Myocyte (in vitro differentiated cells): ENCODE data around the gene CSNK1E. TPM values are rescaled to one million over a fixed set of nuclear protein-coding genes. Genes with fewer than 3 reads are reported as not detected.
"Not testable (repeated sequence)": the region's sequence is repeated elsewhere in the genome, so short reads cannot be mapped to it uniquely, and the experiment has no call there.

Source experiments
- DNase-seq: peaks from one replicate; pipeline ENCODE4 v3.0.0-alpha.2; 2012; ENCODE audit warnings: low read depth
- polyA plus RNA-seq: library from polyadenylated mRNA; unstranded; fragments of >200 nt; gene quantifications from one replicate; pipeline ENCODE4 v1.2.1, GENCODE V29; 2012; ENCODE audit warnings: missing spikeins
- total RNA-seq: library from RNA; depleted of rRNA; stranded (reverse); fragments of >200 nt; gene quantifications from 2 replicates; pipeline ENCODE4 v1.2.3, GENCODE V29; 2014

The CSNK1E gene
- 98.5 and 111 TPM in 2 replicates for total RNA-seq
- polyA plus RNA-seq, result 139 TPM

GRCh38 chr22:38317122-38317994 lies at the start of gene CSNK1E:
CSNK1E (minus strand) TSS chr22:38317433; CDS start chr22:38314157, 3,276 bp downstream.
- peak; percentile 74 for DNase-seq

- not testable (repeated sequence) for DNase-seq
Measured at GRCh38 chr22:38365829-38366228, 48.6 kb upstream of the CSNK1E start.

GRCh38 chr22:38365174-38365573 lies 47.9 kb upstream of the CSNK1E start:
- DNase-seq, result not testable (repeated sequence)

DNA sequence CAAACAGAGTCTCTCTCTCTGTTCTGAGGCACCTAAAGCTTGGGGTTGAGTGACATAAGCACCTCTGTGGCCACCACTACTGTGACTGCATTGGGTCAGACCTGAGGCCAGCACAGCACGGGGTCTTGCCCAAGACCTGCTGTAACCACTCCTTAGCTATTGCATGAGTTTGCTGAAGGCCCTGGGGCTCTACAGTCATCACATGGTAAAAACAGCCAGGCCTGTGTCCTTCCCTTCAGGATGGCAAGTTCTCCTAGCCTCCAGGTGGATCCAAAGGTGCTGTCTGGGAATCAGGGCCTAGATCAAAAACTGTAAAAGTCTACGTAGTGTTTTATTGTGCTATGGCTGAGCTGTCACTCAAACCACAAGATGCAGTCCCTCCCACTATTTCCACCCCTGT lies 43.3 kb upstream of the CSNK1E start:
- not testable (repeated sequence) for DNase-seq

- not testable (repeated sequence) for DNase-seq
Measured at GRCh38 chr22:38359817-38360216, 42.6 kb upstream of the CSNK1E start.

DNA sequence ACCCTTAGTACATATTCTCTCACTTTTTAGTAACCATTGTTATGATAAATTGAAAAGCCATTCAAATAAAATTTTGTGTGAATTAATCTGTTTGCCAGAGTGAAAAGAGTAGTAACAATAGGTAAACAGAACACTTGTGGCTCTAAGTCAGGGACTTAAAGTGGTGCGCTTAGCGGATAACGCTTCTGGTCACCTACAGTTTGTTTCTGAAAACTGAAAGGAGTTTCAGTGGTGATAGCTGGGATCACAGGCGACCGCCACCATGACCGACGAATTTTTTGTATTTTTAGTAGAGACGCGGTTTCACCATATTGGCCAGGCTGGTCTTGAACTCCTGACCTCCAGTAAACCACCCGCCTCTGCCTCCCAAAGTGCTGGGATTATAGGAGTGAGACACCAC lies 40.7 kb upstream of the CSNK1E start:
- DNase-seq, result not testable (repeated sequence)

- DNase-seq, result no peak
Measured at GRCh38 chr22:38355275-38355674, 38.0 kb upstream of the CSNK1E start.

DNA sequence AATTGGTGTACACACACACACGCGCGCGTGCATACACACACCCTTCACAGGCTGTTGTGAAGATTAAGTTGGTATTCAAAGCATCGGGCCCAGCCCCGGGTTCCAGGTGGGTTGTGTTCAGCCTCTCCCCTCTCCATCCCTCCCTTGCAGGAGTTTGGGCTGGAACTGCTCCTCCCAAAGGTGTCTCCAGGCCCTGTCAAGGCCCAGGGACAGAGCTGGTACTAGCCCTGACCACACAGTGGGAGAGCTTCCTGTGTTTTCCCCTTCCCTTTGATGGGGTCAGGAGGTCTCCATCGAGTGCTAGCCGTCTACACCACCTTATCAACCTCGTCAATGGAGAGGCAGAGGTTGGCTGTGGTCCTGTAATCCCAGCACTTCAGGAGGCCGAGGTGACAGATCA lies 36.5 kb upstream of the CSNK1E start:
- DNase-seq, result no peak

DNA sequence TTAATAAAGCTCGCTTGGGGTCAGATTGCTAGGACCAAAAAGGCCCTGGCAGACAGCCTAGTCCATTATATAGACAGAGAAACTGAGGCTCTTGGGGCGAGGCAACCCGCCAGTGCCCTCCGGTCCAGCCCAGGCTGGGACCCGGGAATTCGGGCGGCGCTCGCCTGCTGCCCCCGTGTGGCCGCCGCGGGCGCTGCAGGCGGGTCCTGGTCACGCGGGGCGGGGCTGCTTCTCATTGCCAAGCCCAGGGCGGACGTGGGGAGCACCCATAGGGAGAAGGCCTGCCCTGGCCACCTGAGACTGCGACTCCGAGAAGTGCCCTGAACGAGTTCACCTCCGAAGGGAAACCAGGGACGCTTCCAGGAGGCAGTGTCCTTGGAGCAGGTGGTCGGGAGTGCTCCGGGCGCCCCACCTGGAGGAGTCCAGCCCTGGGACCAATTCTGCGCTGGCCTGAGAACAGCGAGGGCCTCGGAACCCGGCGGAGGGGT lies 36.0 kb upstream of the CSNK1E start:
- DNase-seq, result peak; percentile 50

DNA sequence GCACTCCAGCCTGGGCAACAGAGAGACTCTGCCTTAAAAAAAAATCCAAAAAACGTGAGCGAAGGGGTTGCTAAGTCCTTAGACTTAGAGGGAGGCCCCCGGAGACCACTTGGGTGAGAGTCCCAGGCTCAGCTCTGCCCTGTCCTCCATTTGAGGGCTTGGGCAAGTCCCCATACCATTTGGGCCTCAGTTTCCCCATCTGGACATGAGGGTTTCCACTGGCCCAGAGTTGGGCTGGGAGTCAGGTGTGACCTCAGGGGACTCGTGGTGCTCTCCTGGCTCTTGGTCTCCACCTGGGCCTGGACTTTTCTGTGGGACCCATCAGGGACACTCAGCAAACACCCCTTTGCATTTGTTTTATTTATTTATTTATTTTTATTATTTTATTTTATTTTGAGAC lies 35.2 kb upstream of the CSNK1E start:
- DNase-seq, result no peak

DNA sequence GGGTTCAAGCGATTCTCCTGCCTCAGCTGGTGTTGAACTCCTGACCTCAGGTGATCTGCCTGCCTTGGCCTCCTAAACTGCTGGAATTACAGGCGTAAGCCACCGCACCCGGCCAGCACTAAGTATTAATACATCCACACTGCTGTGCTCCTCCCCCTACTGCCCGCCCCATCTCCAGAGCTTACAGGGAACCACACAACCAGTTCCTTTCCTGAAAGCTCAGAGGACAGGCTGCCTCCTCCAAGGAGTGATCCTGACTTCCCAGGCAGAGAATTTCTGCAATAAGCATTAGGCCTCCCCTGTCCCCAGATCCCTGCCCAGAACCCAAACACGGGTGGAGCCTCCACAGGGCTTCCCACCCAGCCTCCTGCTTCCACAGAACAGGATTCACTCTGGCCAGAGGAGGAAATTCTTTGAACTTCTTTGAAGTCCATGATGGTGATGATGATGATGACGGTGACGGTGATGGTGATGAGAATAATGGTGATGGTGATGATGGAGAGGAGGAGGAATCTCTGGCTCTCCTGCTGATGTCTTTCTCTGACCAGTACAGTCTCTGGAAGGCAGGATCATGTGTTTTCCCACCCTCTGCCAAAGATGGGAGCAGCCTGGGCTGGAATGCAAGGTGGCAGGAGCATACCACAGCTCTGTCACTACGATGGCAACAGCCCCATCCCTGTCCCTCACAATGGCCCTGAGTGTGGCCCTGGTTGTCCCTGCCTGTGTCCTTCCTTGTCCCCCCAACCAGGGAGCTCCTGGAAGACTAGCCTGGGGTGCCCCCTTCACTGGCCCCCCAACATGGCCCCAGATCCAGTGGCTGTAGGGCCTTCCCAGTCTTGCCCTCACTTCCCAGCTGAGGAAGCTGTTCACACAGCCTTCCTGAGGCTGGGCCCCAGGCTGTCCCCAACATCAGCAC lies 33.5 kb upstream of the CSNK1E start:
- no peak for DNase-seq

- no peak for DNase-seq
Measured at GRCh38 chr22:38348751-38349496, 31.7 kb upstream of the CSNK1E start.

GRCh38 chr22:38347944-38348750 lies 30.9 kb upstream of the CSNK1E start:
- DNase-seq, result peak; percentile 87

DNA sequence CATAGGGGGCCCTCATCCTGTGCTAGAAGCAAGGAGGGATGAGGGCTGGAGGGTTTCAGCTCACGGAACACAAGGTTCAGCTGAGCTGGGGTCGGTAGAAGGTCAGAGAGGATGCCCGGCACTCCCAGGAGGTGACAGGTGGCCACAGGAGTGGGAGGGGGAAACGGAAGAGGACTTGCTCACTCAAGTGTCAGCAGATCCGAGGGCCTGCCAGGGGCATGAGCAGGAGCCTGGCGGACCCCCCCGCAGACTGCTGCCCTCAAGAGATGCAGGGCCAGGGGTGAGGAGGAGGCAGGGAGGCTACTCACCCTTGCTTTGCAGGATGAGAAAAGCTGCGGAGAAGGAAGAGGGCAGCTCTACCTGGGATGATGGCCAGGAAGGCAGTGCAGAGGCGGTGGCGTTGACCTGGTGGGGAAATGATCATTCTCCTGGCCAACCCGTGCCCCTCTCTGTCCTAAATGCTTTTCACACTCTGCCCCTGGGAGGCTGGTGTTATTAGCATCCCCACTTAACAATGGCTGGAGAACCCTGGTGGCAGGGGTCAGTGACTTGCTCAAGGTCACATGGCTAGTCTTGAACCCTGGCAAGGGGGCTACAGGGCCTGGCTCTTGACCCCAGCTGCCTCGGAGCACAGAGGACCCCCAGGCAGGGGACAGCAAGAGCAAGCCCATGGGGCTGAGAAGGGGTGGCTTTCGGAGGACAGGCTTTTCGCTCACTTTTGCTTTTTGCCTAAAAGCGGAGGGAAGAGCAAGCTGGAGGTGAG lies 30.1 kb upstream of the CSNK1E start:
- DNase-seq, result peak; percentile 46

- no peak for DNase-seq
Measured at GRCh38 chr22:38346506-38346905, 29.3 kb upstream of the CSNK1E start.

DNA sequence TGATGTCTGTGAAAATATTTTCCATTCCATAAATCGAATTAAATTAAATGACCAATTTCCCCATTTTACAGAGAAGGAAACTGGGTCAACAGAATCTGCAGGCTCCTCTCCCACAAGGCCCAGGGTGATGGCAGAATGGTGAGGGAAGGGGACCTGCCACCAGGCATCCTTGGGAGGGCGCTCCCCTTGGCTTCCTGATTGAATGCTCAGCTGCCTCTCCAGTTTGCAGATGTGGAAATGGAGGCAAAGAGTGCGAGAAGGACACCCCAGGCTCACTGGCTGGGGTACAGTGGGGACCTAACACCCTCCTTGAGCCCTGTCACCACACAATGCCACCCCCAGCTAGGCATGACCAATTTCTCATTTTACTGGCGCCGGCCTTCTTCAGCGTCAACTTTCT lies 28.5 kb upstream of the CSNK1E start:
- DNase-seq, result no peak

DNA sequence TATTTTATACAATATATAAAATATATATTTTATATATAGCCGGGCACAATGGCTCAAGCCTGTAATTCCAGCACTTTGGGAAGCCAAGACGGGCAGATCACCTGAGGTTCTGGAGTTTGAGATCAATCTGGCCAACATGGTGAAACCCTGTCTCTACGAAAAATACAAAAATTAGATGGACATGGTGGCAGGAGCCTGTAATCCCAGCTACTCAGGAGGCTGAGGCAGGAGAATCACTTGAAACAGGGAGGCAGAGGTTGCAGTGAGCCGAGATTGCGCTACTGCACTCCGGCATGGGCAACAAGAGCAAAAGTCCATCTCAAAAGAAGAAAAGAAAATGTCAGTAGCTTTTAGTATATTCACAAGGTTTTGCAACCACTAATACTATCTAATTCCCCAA lies 22.7 kb upstream of the CSNK1E start:
- not testable (repeated sequence) for DNase-seq

DNA sequence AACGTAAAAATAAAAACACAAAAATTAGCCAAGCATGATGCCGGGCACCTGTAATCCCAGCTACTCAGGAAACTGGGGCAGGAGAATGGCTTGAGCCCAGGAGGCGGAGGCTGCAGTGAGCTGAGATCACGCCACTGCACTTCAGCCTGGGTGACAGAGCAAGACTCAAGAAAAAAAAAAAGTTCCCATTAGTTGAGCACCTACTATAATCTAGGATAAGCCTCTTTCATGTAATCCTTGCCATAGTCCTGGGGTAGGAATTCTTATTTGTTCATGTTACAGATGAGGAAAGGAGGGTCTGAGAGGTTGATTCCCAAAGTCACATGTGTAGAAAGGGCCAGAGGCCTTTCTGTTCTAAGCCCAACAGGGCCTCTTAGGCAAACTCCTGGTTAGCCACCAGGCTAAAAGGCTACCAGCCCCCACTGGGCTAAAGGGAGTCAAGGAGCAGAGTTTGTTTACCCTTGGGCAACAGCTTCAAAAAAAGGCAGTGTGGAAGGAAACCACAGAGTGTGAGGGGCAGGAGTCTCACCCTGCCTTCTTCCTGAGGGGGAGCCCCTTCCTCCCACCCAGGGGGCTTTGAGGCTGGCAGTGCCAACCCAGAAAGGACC lies 21.6 kb upstream of the CSNK1E start:
- DNase-seq, result no peak

GRCh38 chr22:38336699-38337098 lies 19.5 kb upstream of the CSNK1E start:
- DNase-seq, result no peak
